ENCODE measurements around the gene GPRIN1.
"Not testable (repeated sequence)": the region's sequence is repeated elsewhere in the genome, so short reads cannot be mapped to it uniquely, and the experiment has no call there.

The GPRIN1 gene

GRCh38 chr5:176575066-176575465 lies 34.9 kb downstream of the GPRIN1 start:
- no peak for DNase-seq (ENCODE audit: low read depth in 2 of 2)

- no peak for DNase-seq (ENCODE audit: low read depth in 2 of 2)
These were observed 35.7 kb downstream of the GPRIN1 start for GRCh38 chr5:176574297-176574591.

GRCh38 chr5:176573564-176574296 lies 36.2 kb downstream of the GPRIN1 start:
- DNase-seq (ENCODE audit: low read depth in 2 of 2): peak; percentile 69 to 83

- no peak for DNase-seq (ENCODE audit: low read depth in 2 of 2)
These were observed 39.9 kb downstream of the GPRIN1 start for GRCh38 chr5:176570044-176570443.

- no peak for DNase-seq (ENCODE audit: low read depth in 2 of 2)
These were observed 41.3 kb downstream of the GPRIN1 start for GRCh38 chr5:176568657-176569056.

GRCh38 chr5:176565760-176566288 lies 44.1 kb downstream of the GPRIN1 start:
- DNase-seq (ENCODE audit: low read depth in 2 of 2): no peak

- DNase-seq (ENCODE audit: low read depth in 2 of 2): no peak
These were observed 46.0 kb downstream of the GPRIN1 start for GRCh38 chr5:176564002-176564401.

GRCh38 chr5:176562189-176562588 lies 47.8 kb downstream of the GPRIN1 start:
- no peak for DNase-seq (ENCODE audit: low read depth in 2 of 2)

GRCh38 chr5:176561259-176561658 lies 48.7 kb downstream of the GPRIN1 start:
- no peak for DNase-seq (ENCODE audit: low read depth in 2 of 2)

GRCh38 chr5:176560364-176560763 lies 49.6 kb downstream of the GPRIN1 start:
- DNase-seq (ENCODE audit: low read depth in 2 of 2): no peak

- DNase-seq (ENCODE audit: low read depth in 2 of 2): no peak
These were observed 50.3 kb downstream of the GPRIN1 start for GRCh38 chr5:176559683-176560082.

GRCh38 chr5:176557846-176558245 lies 52.1 kb downstream of the GPRIN1 start:
- no peak for DNase-seq (ENCODE audit: low read depth in 2 of 2)

- DNase-seq (ENCODE audit: low read depth in 2 of 2): no peak
These were observed 56.5 kb downstream of the GPRIN1 start for GRCh38 chr5:176553260-176554085.

- DNase-seq (ENCODE audit: low read depth in 2 of 2): no peak
These were observed 57.6 kb downstream of the GPRIN1 start for GRCh38 chr5:176552332-176552869.

- not testable (repeated sequence) for DNase-seq (ENCODE audit: low read depth in 2 of 2)
These were observed 59.0 kb downstream of the GPRIN1 start for GRCh38 chr5:176550937-176551336.

- no peak for DNase-seq (ENCODE audit: low read depth in 2 of 2)
These were observed 59.6 kb downstream of the GPRIN1 start for GRCh38 chr5:176550275-176550831.

- no peak for DNase-seq (ENCODE audit: low read depth in 2 of 2)
These were observed 60.1 kb downstream of the GPRIN1 start for GRCh38 chr5:176549871-176550270.

- no peak for DNase-seq (ENCODE audit: low read depth in 2 of 2)
These were observed 61.0 kb downstream of the GPRIN1 start, which contains the start of gene CDHR2 for GRCh38 chr5:176548967-176549444. Gene CDHR2, plus strand, starts transcription at chr5:176549342. Its CDS starts 16,011 bp downstream, at chr5:176565353.

- no peak for DNase-seq (ENCODE audit: low read depth in 2 of 2)
These were observed 62.2 kb downstream of the GPRIN1 start for GRCh38 chr5:176547802-176548201.

Measured in stimulated activated CD4-positive, alpha-beta T cell treated with anti-CD3 and anti-CD28 coated beads, Interleukin-4, amount 100 ng/mL, for 48 hours (primary cell).